Right lobe of liver (tissue), 6 donors: ENCODE measurements around the gene NAV2. TPM values are rescaled to one million over a fixed set of nuclear protein-coding genes. Genes with fewer than 3 reads are reported as not detected.

Experiments
- ATAC-seq, 4 donors: fragments of 200-7000 bp; cut with Tn5 transposase; one replicate each; pipeline ENCODE4 v1.9.1; 2020; ENCODE audit warnings: mild to moderate bottlenecking in 4 of 4, moderate library complexity in 4 of 4
- DNase-seq, 3 donors: peaks; one replicate each; pipeline ENCODE4 v3.0.0-alpha.2; 2020
- H3K27ac ChIP-seq, 3 donors: fragments of 200-600 bp; one replicate each; pipeline ENCODE4 v1.8.0; 2022
- H3K27me3 ChIP-seq, 2 donors: fragments of 200-600 bp; one replicate each; pipeline ENCODE4 v1.8.0; 2022
- H3K36me3 ChIP-seq, 4 donors: fragments of 200-600 bp; sonication (generic) in 1 of 4; one replicate each; pipeline versions ENCODE4 v1.5.1 to v1.8.0; 2017 to 2022; ENCODE audit warnings: control low read depth in 1 of 4
- H3K4me1 ChIP-seq, 4 donors: fragments of 200-600 bp; sonication (generic) in 1 of 4; one replicate each; pipeline versions ENCODE4 v1.5.1 to v1.8.0; 2017 to 2022; ENCODE audit warnings: control low read depth in 1 of 4
- H3K4me3 ChIP-seq, 3 donors: fragments of 200-600 bp; one replicate each; pipeline ENCODE4 v1.8.0; 2022
- H3K9me3 ChIP-seq, 4 donors: fragments of 200-600 bp; sonication (generic) in 1 of 4; one replicate each; pipeline versions ENCODE4 v1.5.1 to v1.8.0; 2017 to 2022; ENCODE audit warnings: control low read depth in 1 of 4
- CTCF ChIP-seq, 4 donors: fragments of 200-600 bp in 3 of 4; fragments of 450-650 bp in 1 of 4; IDR thresholded peaks; one replicate each; pipeline versions ENCODE4 v1.5.1 to v1.8.0; 2016 to 2022; ENCODE audit warnings: antibody characterized with exemption in 4 of 4, mild to moderate bottlenecking in 2 of 4
- POLR2A ChIP-seq: fragments of 450-650 bp; IDR thresholded peaks from one replicate; pipeline ENCODE4 v1.6.1; 2017; ENCODE audit warnings: antibody characterized with exemption, mild to moderate bottlenecking
- WGBS: methylation state at CpG from one replicate; pipeline ENCODE4 v1.1.6; 2018; ENCODE audit warnings: low coverage, low lambda C conversion rate; ENCODE audit not compliant: insufficient coverage; ENCODE audit errors: missing lambda C conversion rate; 5-methylcytosine and 5-hydroxymethylcytosine counted together
- intact Hi-C, 2 donors: fragments of 100-400 bp; cut with DNase I; formaldehyde crosslinking; loops; one replicate each; pipeline versions ENCODE4 v1.11.2 to v1.14.1; 2022
- total RNA-seq, 6 experiments: library from RNA; depleted of rRNA in 2 of 6; stranded (reverse); fragments of >200 nt in 2 of 6; fragmentation: NEBNext Ultra II Directional in 3 of 6; extraction: Animal tissue kit (Norgen Biotek cat#: 25700) in 3 of 6; gene quantifications; one replicate each; pipeline versions ENCODE4 v1.1.0 to v1.2.4, GENCODE V29; 2016 to 2023
- donor health status: DM: no; HTN: yes; CAD: no.
- donor health status: DM: no; HTN: no; CAD: no.
- donor health status: DM: no; HTN: no; CAD: no.
- donor health status: DM: no; HTN: yes; CAD: no.
- donor health status: DM: no; HTN: yes; CAD: no.

The NAV2 gene
- total RNA-seq, 6 experiments from 2014 or later = 15.5 to 69.2 (median 37.1) TPM

GRCh38 chr11:19907008-19907579 lies 194.5 kb downstream of the NAV2 start:
- TF ChIP-seq CTCF (IDR thresholded peaks at IDR 0.05) (no peak), POLR2A (no peak)
- ATAC-seq (peak in 2 of 4 donors; percentile 14 to 17), DNase-seq (no peak)
- Histone ChIP-seq H3K4me3 (no peak overlapping the region), H3K27ac (peak overlapping the region in 1 of 3 donors; percentile 38), H3K27me3 (no peaks in the 10 kb centered on the region), H3K9me3 (peaks cover 0 to 3% (median 0%) of the 10 kb centered on the region in 4 donors), H3K4me1 (peaks cover 0 to 41% (median 17%) of the 10 kb centered on the region in 4 donors), H3K36me3 (no peaks in the 10 kb centered on the region)
- intact Hi-C loops = loop anchor here (5.0 to 10.0 kb wide), 2 partner anchors 342 to 345 kb away; no protein-coding TSS in a partner anchor
- WGBS = 37% methylated on average over 5 of the region's 5 CpGs

- no peaks in the 10 kb centered on the region for H3K27me3 ChIP-seq
- DNase-seq (no peak), ATAC-seq (no peak)
- intact Hi-C loops = loop anchor here (5.0 to 10.0 kb wide), 2 partner anchors 343 to 346 kb away; no protein-coding TSS in a partner anchor
- peaks cover 0 to 3% (median 0%) of the 10 kb centered on the region in 4 donors for H3K9me3 ChIP-seq
- no peak overlapping the region for H3K27ac ChIP-seq
- 47% methylated on average over 2 of the region's 4 CpGs for WGBS
- TF ChIP-seq CTCF (IDR thresholded peaks at IDR 0.05) (no peak), POLR2A (no peak)
- H3K4me1 ChIP-seq = peaks cover 0 to 48% (median 21%) of the 10 kb centered on the region in 4 donors
- H3K36me3 ChIP-seq = no peaks in the 10 kb centered on the region
- no peak overlapping the region for H3K4me3 ChIP-seq
Observed at GRCh38 chr11:19907839-19908238, 195.2 kb downstream of the NAV2 start.

- TF ChIP-seq POLR2A = no peak
- no peak for TF ChIP-seq CTCF (IDR thresholded peaks at IDR 0.05)
- H3K27ac ChIP-seq = peak overlapping the region; percentile 12 to 70 (median 57)
- ATAC-seq (peak; percentile 75 to 86 (median 80)), DNase-seq (peak in 1 of 3 donors; percentile 77)
- peaks cover 0 to 60% (median 26%) of the 10 kb centered on the region in 4 donors for H3K4me1 ChIP-seq
- intact Hi-C loops = no loop called here
- H3K4me3 ChIP-seq = no peak overlapping the region
- no peaks in the 10 kb centered on the region for H3K36me3 ChIP-seq
- no peaks in the 10 kb centered on the region for H3K27me3 ChIP-seq
- H3K9me3 ChIP-seq = peaks cover 0 to 3% (median 0%) of the 10 kb centered on the region in 4 donors
- WGBS = 20% methylated on average over 1 of the region's 1 CpG
Observed at GRCh38 chr11:19910931-19911330, 198.3 kb downstream of the NAV2 start.

GRCh38 chr11:19912115-19912957 lies 199.7 kb downstream of the NAV2 start:
- ATAC-seq (peak; percentile 52 to 55 (median 53)), DNase-seq (no peak)
- intact Hi-C loops = no loop called here
- no peak for TF ChIP-seq CTCF (IDR thresholded peaks at IDR 0.05)
- no peak for TF ChIP-seq POLR2A
- H3K36me3 ChIP-seq = no peaks in the 10 kb centered on the region
- no peak overlapping the region for H3K4me3 ChIP-seq
- WGBS = 11% methylated on average over 5 of the region's 5 CpGs
- peaks cover 0 to 52% (median 25%) of the 10 kb centered on the region in 4 donors for H3K4me1 ChIP-seq
- H3K27me3 ChIP-seq = no peaks in the 10 kb centered on the region
- peak overlapping the region; percentile 42 to 70 (median 57) for H3K27ac ChIP-seq
- H3K9me3 ChIP-seq = peaks cover 0 to 3% (median 0%) of the 10 kb centered on the region in 4 donors
